NT2/D1 (cell line): ENCODE data around the gene PRKG1.

Source experiments
- SUZ12 ChIP-seq: IDR thresholded peaks from 2 replicates; pipeline ENCODE4 v1.6.1; 2011; ENCODE audit not compliant: insufficient read length, insufficient read depth; ENCODE audit errors: extremely low read depth
- YY1 ChIP-seq: IDR thresholded peaks from 2 replicates; pipeline ENCODE4 v1.6.1; 2011; ENCODE audit not compliant: insufficient read length, insufficient read depth
- ZNF274 ChIP-seq: IDR thresholded peaks from 2 replicates; pipeline ENCODE4 v1.6.1; 2011; ENCODE audit warnings: mild to moderate bottlenecking, low read depth, low read length

DNA sequence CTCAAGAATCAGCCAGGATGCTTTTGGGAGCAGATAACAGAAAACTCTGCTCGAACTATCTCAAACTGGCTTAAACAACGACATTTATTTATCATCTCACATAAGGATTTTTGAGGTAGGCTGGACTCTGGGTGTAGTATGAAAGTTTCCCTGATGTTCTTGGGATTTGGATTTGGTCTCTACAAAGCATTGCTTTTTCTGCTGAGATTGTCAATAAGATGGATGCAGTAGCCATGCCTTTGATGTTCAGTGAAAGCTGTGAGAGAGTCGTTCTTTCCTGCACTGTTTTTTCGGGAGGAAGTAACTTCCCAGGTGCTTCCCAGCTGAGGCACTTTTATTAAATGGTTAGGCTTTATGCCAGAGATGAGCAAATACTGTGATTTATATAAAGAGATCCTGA is 181.1 kb downstream of the PRKG1 start:
- no peak for TF ChIP-seq ZNF274
- TF ChIP-seq YY1, result no peak
- no peak for TF ChIP-seq SUZ12
